Right lobe of liver (tissue), 4 donors: ENCODE measurements around the gene ABCF1.

Source experiments
- POLR2A ChIP-seq: fragments of 450-650 bp; IDR thresholded peaks from one replicate; pipeline ENCODE4 v1.6.1; 2017; ENCODE audit warnings: antibody characterized with exemption, mild to moderate bottlenecking
- TF ChIP-seq, protein P1 (sequence below), 4 donors: fragments of 200-600 bp in 3 of 4; fragments of 450-650 bp in 1 of 4; IDR thresholded peaks; one replicate each; pipeline versions ENCODE4 v1.5.1 to v1.8.0; 2016 to 2022; ENCODE audit warnings: antibody characterized with exemption in 4 of 4, mild to moderate bottlenecking in 2 of 4
- donor health status: DM: no; HTN: no; CAD: no.
- donor health status: DM: no; HTN: no; CAD: no.
- donor health status: DM: no; HTN: yes; CAD: no.

DNA sequence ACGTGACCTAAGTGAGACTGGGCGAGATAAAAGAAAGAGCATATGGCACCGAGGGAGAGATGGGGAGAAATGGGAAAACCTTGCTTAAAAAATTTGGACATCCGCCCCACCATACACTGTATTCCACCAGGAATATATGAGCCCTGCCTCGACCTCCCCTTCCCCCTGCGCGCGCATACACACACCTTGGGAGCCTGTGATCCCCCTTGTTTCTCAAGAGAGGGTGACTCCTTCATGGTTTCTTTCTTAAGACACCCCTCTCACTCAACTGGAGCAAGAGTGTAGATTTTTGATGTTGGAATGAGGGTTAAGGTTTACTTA lies 480 bp downstream of the ABCF1 start:
- TF ChIP-seq, protein P1, sequence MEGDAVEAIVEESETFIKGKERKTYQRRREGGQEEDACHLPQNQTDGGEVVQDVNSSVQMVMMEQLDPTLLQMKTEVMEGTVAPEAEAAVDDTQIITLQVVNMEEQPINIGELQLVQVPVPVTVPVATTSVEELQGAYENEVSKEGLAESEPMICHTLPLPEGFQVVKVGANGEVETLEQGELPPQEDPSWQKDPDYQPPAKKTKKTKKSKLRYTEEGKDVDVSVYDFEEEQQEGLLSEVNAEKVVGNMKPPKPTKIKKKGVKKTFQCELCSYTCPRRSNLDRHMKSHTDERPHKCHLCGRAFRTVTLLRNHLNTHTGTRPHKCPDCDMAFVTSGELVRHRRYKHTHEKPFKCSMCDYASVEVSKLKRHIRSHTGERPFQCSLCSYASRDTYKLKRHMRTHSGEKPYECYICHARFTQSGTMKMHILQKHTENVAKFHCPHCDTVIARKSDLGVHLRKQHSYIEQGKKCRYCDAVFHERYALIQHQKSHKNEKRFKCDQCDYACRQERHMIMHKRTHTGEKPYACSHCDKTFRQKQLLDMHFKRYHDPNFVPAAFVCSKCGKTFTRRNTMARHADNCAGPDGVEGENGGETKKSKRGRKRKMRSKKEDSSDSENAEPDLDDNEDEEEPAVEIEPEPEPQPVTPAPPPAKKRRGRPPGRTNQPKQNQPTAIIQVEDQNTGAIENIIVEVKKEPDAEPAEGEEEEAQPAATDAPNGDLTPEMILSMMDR (IDR thresholded peaks at IDR 0.05): no peak
- no peak for TF ChIP-seq POLR2A
